Middle frontal gyrus (tissue), 1 donor: ENCODE results near the gene MUC6.
"Not testable (repeated sequence)": the region's sequence is repeated elsewhere in the genome, so short reads cannot be mapped to it uniquely, and the experiment has no call there.

Source experiments
- DNase-seq: peaks from one replicate; pipeline ENCODE4 v3.0.0-alpha.2; 2015; ENCODE audit warnings: low spot score; ENCODE audit errors: extremely low spot score

Gene MUC6

GRCh38 chr11:1024597-1025409 is 11.7 kb downstream of the MUC6 start:
- DNase-seq, result no peak

DNA sequence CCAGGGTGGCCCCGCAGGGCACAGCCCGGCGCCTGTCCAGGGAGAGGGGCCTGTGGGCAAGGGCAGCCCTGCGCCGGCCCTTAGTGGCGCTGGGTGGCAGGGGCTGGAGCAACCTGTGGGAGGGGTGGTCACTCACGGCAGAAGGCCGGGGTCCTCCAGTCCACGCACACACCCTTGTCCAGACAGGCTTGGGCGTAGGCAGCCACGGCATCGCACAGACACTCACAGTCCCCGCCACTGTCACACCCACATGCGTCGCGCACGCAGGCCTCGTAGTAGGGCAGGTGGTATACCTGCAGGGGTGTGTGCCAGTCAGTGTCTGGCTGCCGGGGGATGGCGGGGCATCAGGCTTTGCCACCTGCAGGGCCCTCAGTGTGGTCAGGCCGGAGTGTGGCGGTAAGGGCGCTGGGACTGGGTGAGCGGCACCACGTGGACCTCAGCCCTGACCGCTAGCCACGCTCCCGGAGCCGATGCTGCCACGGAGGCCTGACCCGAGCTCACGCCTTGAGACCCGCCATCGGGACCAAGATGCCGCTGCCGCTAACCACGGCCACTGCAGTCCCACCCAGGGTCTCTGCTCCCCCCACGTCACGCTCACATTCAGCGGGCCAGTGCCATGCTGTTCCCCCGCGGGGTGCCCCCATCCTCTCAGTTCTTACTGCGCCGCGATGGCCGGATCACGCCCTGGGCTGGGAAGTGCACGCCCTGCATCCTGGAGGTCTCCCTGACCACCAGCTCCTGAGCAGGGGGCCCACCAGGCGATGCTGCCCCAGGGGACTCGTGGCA is 12.5 kb downstream of the MUC6 start:
- no peak for DNase-seq

DNA sequence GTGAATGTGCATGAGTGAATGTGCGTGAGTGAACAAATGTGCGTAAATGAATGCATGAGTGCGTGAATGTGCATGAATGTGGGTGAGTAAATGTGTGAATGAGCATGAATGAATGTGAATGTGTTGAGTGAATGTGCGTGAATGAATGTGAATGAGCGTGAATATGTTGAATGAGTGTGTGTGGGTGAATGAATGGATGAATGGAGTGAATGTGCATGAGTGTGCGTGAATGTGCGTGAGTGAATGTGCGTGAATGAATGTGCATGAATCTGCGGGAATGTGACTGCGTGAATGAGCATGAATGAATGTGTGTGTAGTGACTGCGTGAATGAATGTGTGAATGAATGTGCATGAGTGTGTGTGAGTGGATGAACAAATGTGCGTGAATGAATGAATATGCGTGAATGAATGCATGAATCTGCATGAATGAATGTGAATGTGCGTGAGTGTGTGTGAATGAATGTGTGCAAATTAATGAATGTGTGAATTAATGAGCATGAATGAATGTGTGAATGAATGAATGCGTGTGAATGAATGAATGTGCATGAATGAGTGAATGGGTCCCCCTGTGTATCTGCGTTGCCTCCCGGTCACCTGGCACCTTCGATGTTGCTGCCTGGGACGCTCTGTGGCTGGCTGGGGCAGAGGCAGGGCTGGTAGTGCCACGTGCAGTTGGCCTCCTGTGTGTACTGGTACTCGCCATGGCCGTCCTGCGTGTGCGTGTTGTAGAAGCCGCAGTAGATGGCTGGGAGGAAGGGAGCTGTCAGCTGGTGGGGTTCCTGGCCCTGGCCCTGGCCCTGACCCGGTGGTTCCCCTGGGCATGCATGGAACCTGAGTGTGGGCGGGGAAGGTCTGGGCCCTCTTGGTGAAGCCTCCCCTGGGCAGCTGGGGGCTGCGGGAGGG is 13.4 kb downstream of the MUC6 start:
- no peak for DNase-seq

- no peak for DNase-seq
Measured at GRCh38 chr11:1022411-1022810, 14.1 kb downstream of the MUC6 start.

- no peak for DNase-seq
Measured at GRCh38 chr11:1020211-1020905, 16.2 kb downstream of the MUC6 start.

GRCh38 chr11:1019321-1019910 is 17.1 kb downstream of the MUC6 start:
- no peak for DNase-seq

DNA sequence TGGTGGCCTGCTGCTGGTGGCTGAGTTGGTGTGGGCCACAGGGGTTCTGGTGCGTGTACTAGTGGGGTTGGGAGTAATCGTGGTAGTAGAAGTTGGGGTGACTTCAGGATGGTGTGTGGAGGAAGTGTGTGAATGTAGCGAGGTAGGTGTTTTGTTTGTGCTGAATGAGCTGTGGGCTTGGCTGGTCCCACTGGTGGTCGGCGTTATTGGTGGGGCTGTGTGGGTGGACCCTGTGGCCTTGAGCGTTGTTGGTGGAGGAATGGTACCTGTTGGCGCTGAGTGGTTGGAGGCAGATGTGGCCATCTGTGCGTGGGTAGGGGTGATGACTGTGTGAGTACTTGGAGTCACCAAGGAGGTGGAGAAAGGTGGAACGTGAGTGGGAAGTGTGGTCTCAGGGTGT is 18.4 kb downstream of the MUC6 start:
- no peak for DNase-seq

DNA sequence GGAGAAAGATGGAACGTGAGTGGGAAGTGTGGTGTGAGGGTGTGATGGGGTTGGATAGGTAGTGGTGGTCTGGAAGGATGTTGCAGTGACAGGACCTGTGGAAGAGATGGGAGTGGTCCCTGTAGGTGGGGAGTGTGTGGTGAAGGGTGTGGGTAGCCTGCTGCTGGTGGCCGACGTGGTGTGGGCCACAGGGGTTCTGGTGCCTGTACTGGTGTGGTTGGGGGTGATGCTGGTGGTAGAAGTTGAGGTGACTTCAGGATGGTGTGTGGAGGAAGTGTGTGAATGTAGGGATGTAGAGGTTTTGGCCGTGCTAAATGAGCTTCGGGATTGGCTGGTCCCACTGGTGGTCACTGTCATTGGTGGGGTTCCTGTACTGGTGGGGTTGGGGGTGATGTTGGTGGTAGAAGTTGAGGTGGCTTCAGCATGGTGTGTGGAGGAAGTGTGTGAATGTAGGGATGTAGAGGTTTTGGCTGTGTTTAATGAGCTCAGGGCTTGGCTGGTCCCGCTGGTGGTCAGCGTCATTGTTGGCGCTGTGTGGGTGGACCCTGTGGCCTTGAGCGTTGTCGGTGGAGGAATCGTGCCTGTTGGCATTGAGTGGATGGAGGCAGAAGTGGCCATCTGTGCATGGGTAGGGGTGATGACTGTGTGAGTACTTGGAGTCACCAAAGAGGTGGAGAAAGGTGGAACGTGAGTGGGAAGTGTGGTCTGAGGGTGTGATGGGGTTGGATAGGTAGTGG is 19.1 kb downstream of the MUC6 start:
- no peak for DNase-seq

DNA sequence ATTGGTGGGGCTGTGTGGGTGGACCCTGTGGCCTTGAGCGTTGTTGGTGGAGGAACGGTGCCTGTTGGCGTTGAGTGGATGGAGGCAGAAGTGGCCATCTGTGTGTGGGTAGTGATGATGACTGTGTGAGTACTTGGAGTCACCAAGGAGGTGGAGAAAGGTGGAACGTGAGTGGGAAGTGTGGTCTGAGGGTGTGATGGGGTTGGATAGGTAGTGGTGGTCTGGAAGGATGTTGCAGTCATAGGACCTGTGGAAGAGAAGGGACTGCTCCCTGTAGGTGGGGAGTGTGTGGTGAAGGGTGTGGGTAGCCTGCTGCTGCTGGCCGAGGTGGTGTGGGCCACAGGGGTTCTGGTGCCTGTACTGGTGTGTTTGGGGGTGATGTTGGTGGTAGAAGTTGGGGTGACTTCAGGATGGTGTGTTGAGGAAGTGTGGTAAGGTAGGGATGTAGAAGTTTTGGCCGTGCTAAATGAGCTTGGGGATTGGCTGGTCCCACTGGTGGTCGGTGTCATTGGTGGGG is 19.9 kb downstream of the MUC6 start:
- DNase-seq, result not testable (repeated sequence)

- DNase-seq, result no peak
Measured at GRCh38 chr11:1015826-1016545, 20.5 kb downstream of the MUC6 start.

GRCh38 chr11:1015064-1015463 is 21.5 kb downstream of the MUC6 start:
- DNase-seq, result no peak

GRCh38 chr11:1014276-1014675 is 22.2 kb downstream of the MUC6 start:
- no peak for DNase-seq

DNA sequence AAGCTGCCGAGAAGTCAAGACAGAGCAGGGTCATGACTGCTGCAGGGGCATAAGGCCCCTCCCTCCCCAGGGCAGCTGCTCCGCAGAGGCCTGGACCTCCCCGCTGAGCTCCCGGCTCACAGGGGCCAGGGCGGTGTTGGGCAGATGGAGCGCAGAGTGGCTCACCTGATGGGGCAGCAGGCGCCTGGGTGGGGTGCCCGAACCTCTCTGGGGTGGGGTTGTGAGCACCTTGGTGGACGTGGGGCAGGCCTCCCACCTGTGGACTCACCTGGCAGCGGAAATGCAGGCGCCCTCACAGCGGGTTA is 22.9 kb downstream of the MUC6 start:
- no peak for DNase-seq

GRCh38 chr11:1012740-1013630 is 23.5 kb downstream of the MUC6 start:
- DNase-seq, result no peak

DNA sequence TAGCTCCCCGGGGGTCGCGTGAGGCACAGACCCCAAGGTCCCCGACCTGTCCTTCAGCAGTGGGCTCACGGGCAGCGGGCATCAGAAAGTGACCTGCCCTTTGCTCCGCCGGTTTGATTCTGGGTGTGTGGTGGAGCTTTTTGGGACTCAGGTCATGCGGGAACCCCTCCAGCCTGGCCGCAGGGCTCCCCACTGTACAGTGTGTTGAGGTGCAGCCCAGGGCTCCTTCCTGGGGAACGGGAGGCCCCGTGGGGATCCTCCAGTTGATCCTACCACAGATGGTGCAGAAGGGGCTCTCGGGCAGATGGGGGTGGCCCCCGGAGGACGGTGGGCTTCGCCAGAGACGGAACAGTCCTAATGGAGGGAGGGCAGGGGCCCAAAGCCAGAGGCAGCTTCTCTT is 24.2 kb downstream of the MUC6 start:
- no peak for DNase-seq

- no peak for DNase-seq
Measured at GRCh38 chr11:1011320-1011698, 25.2 kb downstream of the MUC6 start.

GRCh38 chr11:1010551-1011319 is 25.8 kb downstream of the MUC6 start:
- no peak for DNase-seq

DNA sequence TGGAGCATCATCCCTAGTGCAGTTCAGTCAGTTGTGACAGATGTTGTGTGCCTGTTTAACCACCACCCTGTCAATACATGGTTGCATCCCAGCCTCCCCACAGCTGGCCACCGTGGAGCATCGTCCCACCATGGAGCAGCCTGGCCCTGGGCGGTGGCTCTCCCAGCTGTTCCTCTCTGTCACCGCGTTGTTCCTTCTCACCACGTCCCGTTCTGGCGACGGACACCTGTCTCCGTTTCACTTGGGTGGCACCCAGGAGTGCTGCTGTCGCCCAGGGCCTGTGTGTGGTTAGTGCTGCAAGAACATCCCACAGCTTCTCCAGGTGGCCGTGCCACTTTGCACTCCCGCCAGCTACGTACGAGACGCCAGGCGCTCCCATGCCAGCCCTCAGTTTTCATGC is 26.5 kb downstream of the MUC6 start:
- DNase-seq, result no peak
